Colonic mucosa (tissue), 4 donors: ENCODE data around the gene ATXN1. TPM values are rescaled to one million over a fixed set of nuclear protein-coding genes. Genes with fewer than 3 reads are reported as not detected.

ENCODE experiments used
- DNase-seq: peaks from one replicate; pipeline ENCODE4 v3.0.0-alpha.2; 2020
- H3K27ac ChIP-seq: fragments of 200-600 bp; one replicate; pipeline ENCODE4 v1.8.0; 2021
- H3K27me3 ChIP-seq: fragments of 200-600 bp; one replicate; pipeline ENCODE4 v1.8.0; 2021
- H3K36me3 ChIP-seq: fragments of 200-600 bp; one replicate; pipeline ENCODE4 v1.8.0; 2021
- H3K4me1 ChIP-seq: fragments of 200-600 bp; one replicate; pipeline ENCODE4 v1.8.0; 2021; ENCODE audit warnings: mild to moderate bottlenecking
- H3K4me3 ChIP-seq: fragments of 200-600 bp; one replicate; pipeline ENCODE4 v1.8.0; 2021
- H3K9ac ChIP-seq, 2 donors: one replicate each; pipeline ENCODE4 v1.7.0; 2013; ENCODE audit warnings: control low read depth in 2 of 2, low read depth in 2 of 2, low read length in 2 of 2
- H3K9me3 ChIP-seq: fragments of 200-600 bp; one replicate; pipeline ENCODE4 v1.8.0; 2021
- CTCF ChIP-seq: fragments of 200-600 bp; IDR thresholded peaks from one replicate; pipeline ENCODE4 v1.8.0; 2022; ENCODE audit warnings: antibody characterized with exemption, mild to moderate bottlenecking
- intact Hi-C: fragments of 100-400 bp; cut with DNase I; formaldehyde crosslinking; loops from one replicate; pipeline ENCODE4 v1.14.1; 2022
- total RNA-seq, 2 donors: library from RNA; stranded (reverse); fragmentation: NEBNext Ultra II Directional in 1 of 2; extraction: Animal tissue kit (Norgen Biotek cat#: 25700) in 1 of 2; gene quantifications; one replicate each; pipeline ENCODE4 v1.2.1, GENCODE V29; 2021
- donor health status: healthy.
- donor health status: DM: no; HTN: no; CAD: no.
- donor health status: DM: no; HTN: no; CAD: no.

The ATXN1 gene
- total RNA-seq, 2 donors from 2014 or later = 24.5 to 41.9 TPM

GRCh38 chr6:16397623-16398022, 363.6 kb downstream of the ATXN1 start:
- H3K9me3 ChIP-seq = no peaks in the 10 kb centered on the region
- no peak for TF ChIP-seq CTCF
- H3K27ac ChIP-seq = no peak overlapping the region
- no peak overlapping the region for H3K4me3 ChIP-seq
- H3K36me3 ChIP-seq = no peaks in the 10 kb centered on the region
- no peak for DNase-seq
- no peaks in the 10 kb centered on the region for H3K27me3 ChIP-seq
- no peaks in the 10 kb centered on the region for H3K4me1 ChIP-seq
- intact Hi-C loops = no loop called here
- H3K9ac ChIP-seq = no peak overlapping the region

- DNase-seq = no peak
- Histone ChIP-seq H3K4me3 (no peak overlapping the region), H3K27ac (no peak overlapping the region), H3K9ac (no peak overlapping the region), H3K27me3 (no peaks in the 10 kb centered on the region), H3K36me3 (no peaks in the 10 kb centered on the region), H3K9me3 (no peaks in the 10 kb centered on the region), H3K4me1 (no peaks in the 10 kb centered on the region)
- intact Hi-C loops = no loop called here
- TF ChIP-seq CTCF = no peak
These were observed 364.6 kb downstream of the ATXN1 start for GRCh38 chr6:16396497-16397319.

GRCh38 chr6:16394632-16395031, 366.6 kb downstream of the ATXN1 start:
- H3K4me1 ChIP-seq = no peaks in the 10 kb centered on the region
- TF ChIP-seq CTCF = no peak
- no peak for DNase-seq
- intact Hi-C loops = no loop called here
- H3K9ac ChIP-seq = no peak overlapping the region
- no peaks in the 10 kb centered on the region for H3K36me3 ChIP-seq
- H3K4me3 ChIP-seq = no peak overlapping the region
- no peaks in the 10 kb centered on the region for H3K9me3 ChIP-seq
- H3K27me3 ChIP-seq = no peaks in the 10 kb centered on the region
- H3K27ac ChIP-seq = no peak overlapping the region

- H3K36me3 ChIP-seq = no peaks in the 10 kb centered on the region
- H3K4me1 ChIP-seq = no peaks in the 10 kb centered on the region
- DNase-seq = no peak
- H3K27ac ChIP-seq = no peak overlapping the region
- no peaks in the 10 kb centered on the region for H3K27me3 ChIP-seq
- H3K4me3 ChIP-seq = no peak overlapping the region
- TF ChIP-seq CTCF = no peak
- no peak overlapping the region for H3K9ac ChIP-seq
- no peaks in the 10 kb centered on the region for H3K9me3 ChIP-seq
- intact Hi-C loops = no loop called here
These were observed 367.9 kb downstream of the ATXN1 start for GRCh38 chr6:16393326-16393725.

- intact Hi-C loops = no loop called here
- DNase-seq = no peak
- Histone ChIP-seq H3K27ac (no peak overlapping the region), H3K4me1 (no peaks in the 10 kb centered on the region), H3K36me3 (no peaks in the 10 kb centered on the region), H3K4me3 (no peak overlapping the region), H3K9me3 (no peaks in the 10 kb centered on the region), H3K9ac (no peak overlapping the region), H3K27me3 (no peaks in the 10 kb centered on the region)
- no peak for TF ChIP-seq CTCF
These were observed 369.2 kb downstream of the ATXN1 start for GRCh38 chr6:16392010-16392409.
